B cell (primary cell): Measurements from ENCODE around the gene GPC3. TPM values are rescaled to one million over a fixed set of nuclear protein-coding genes. Genes with fewer than 3 reads are reported as not detected.

ENCODE experiments used
- ATAC-seq: fragments of 200-7000 bp; cut with Tn5 transposase; one replicate; pipeline ENCODE4 v1.10.0; 2021; ENCODE audit warnings: low read depth, mild to moderate bottlenecking, moderate number of reproducible peaks, moderate library complexity
- CTCF ChIA-PET: fragments of 350-600 bp; sonication (Branson Sonifier 250); formaldehyde crosslinking; loops from one replicate; lab custom pipeline; 2021; ENCODE audit warnings: antibody characterized with exemption, inconsistent platforms; lab: Charles Lee
- POLR2A ChIA-PET: fragments of 350-600 bp; sonication (Branson Sonifier 250); formaldehyde crosslinking; loops from one replicate; lab custom pipeline; 2021; ENCODE audit warnings: antibody characterized with exemption; lab: Charles Lee
- DNase-seq: peaks from one replicate; pipeline ENCODE4 v3.0.0; 2013
- H2AFZ ChIP-seq: 2 replicates; pipeline ENCODE4 v1.6.1; 2012; ENCODE audit warnings: mild to moderate bottlenecking, low read depth, low read length; ENCODE audit not compliant: insufficient read depth, poor library complexity, severe bottlenecking
- H3K27ac ChIP-seq, 2 donors: 1 replicate in 1 of 2; 2 replicates in 1 of 2; pipeline ENCODE4 v1.5.1; 2012 to 2013; ENCODE audit warnings: low read length in 2 of 2, mild to moderate bottlenecking in 2 of 2, moderate library complexity in 1 of 2
- H3K27me3 ChIP-seq, 4 experiments: fragments of 200-600 bp in 1 of 4; sonication (generic) in 1 of 4; replicated peaks in 1 of 4; 1 replicate in 2 of 4; 2 replicates in 2 of 4; pipeline versions ENCODE4 v1.6.1 to v1.7.0; 2013 to 2016; ENCODE audit warnings: low read length in 3 of 4, mild to moderate bottlenecking in 2 of 4, mixed read lengths in 1 of 4, moderate library complexity in 1 of 4; ENCODE audit not compliant: insufficient read depth in 4 of 4, control insufficient read depth in 3 of 4; ENCODE audit errors: control extremely low read depth in 1 of 4
- H3K36me3 ChIP-seq, 2 experiments: replicated peaks in 1 of 2; 1 replicate in 1 of 2; 2 replicates in 1 of 2; pipeline versions ENCODE4 v1.6.1 to v1.7.1; 2013; ENCODE audit warnings: low read length in 1 of 2; ENCODE audit not compliant: insufficient read depth in 2 of 2, control insufficient read depth in 1 of 2; ENCODE audit errors: control extremely low read depth in 1 of 2, extremely low read depth in 1 of 2
- H3K4me1 ChIP-seq, 2 donors: fragments of 200-600 bp in 1 of 2; sonication (generic) in 1 of 2; 1 replicate in 1 of 2; 2 replicates in 1 of 2; pipeline versions ENCODE4 v1.5.1 to v1.6.1; 2013 to 2017; ENCODE audit warnings: low read length in 2 of 2; ENCODE audit not compliant: control insufficient read depth in 2 of 2, insufficient read depth in 2 of 2
- H3K4me2 ChIP-seq: replicated peaks from 2 replicates; pipeline ENCODE3; 2012; ENCODE audit warnings: mild to moderate bottlenecking, low read depth, low read length; ENCODE audit not compliant: poor library complexity, severe bottlenecking
- H3K4me3 ChIP-seq, 5 experiments: fragments of 200-600 bp in 1 of 5; sonication (generic) in 1 of 5; 1 replicate in 3 of 5; 2 replicates in 2 of 5; pipeline versions ENCODE4 v1.5.1 to v1.7.0; 2011 to 2016; ENCODE audit warnings: low read length in 4 of 5, mild to moderate bottlenecking in 4 of 5, low read depth in 2 of 5, control low read depth in 1 of 5, moderate library complexity in 1 of 5; ENCODE audit not compliant: insufficient read depth in 1 of 5; ENCODE audit errors: control extremely low read depth in 1 of 5, extremely low read depth in 1 of 5
- H3K79me2 ChIP-seq: fragments of 200-600 bp; sonication (generic); one replicate; pipeline ENCODE4 v1.6.0; 2016; ENCODE audit warnings: low read length; ENCODE audit not compliant: control insufficient read depth, insufficient read depth
- H3K9ac ChIP-seq: fragments of 200-600 bp; sonication (generic); 2 replicates; pipeline ENCODE4 v1.6.1; 2017; ENCODE audit warnings: mild to moderate bottlenecking, low read length, moderate library complexity
- H3K9me3 ChIP-seq, 3 donors: one replicate each; pipeline versions ENCODE4 v1.6.1 to v1.7.1; 2013; ENCODE audit warnings: low read length in 2 of 3; ENCODE audit not compliant: control insufficient read depth in 2 of 3, insufficient read depth in 1 of 3; ENCODE audit errors: control extremely low read depth in 1 of 3
- H4K20me1 ChIP-seq: 2 replicates; pipeline ENCODE4 v1.6.0; 2012; ENCODE audit warnings: mild to moderate bottlenecking, low read length; ENCODE audit not compliant: insufficient read depth, control insufficient read depth, poor library complexity, severe bottlenecking
- H3K27ac Mint-ChIP-seq: one replicate; pipeline ENCODE4 v1.8.0; 2021; ENCODE audit warnings: mixed read lengths
- H3K27me3 Mint-ChIP-seq: one replicate; pipeline ENCODE4 v1.8.0; 2021; ENCODE audit warnings: mixed read lengths
- H3K4me1 Mint-ChIP-seq: one replicate; pipeline ENCODE4 v1.8.0; 2021; ENCODE audit warnings: mixed read lengths
- H3K4me3 Mint-ChIP-seq: one replicate; pipeline ENCODE4 v1.8.0; 2021; ENCODE audit warnings: mixed read lengths
- H3K9me3 Mint-ChIP-seq: one replicate; pipeline ENCODE4 v1.8.0; 2022; ENCODE audit warnings: mixed read lengths; ENCODE audit not compliant: insufficient read depth
- EZH2 ChIP-seq: IDR thresholded peaks from 2 replicates; pipeline ENCODE4 v1.6.1; 2012; ENCODE audit warnings: borderline replicate concordance, low read depth, mild to moderate bottlenecking, moderate library complexity, low read length; ENCODE audit not compliant: insufficient read depth, poor library complexity, severe bottlenecking
- WGBS: methylation state at CpG from one replicate; pipeline ENCODE4 v1.1.5; 2013; ENCODE audit warnings: missing lambda C conversion rate; ENCODE audit not compliant: insufficient coverage; 5-methylcytosine and 5-hydroxymethylcytosine counted together
- intact Hi-C: fragments of 100-400 bp; cut with micrococcal nuclease; formaldehyde crosslinking; loops from one replicate; pipeline ENCODE4 v1.10.0; 2022
- polyA plus RNA-seq: library from polyadenylated mRNA; depleted of rRNA; stranded (reverse); fragments of >200 nt; gene quantifications from 2 replicates; pipeline ENCODE4 v1.2.3, GENCODE V29; 2012
- total RNA-seq, 2 donors: library from RNA; stranded (reverse); fragments of 120-200 nt in 1 of 2; gene quantifications; 1 replicate in 1 of 2; 2 replicates in 1 of 2; pipeline versions ENCODE4 v1.2.3 to v1.2.4, GENCODE V29; 2013 to 2022
- TF ChIP-seq, protein P1 (sequence below): fragments of 200-600 bp; IDR thresholded peaks from one replicate; pipeline ENCODE4 v1.8.0; 2022; ENCODE audit warnings: antibody characterized with exemption, mild to moderate bottlenecking

GPC3 gene
- total and polyA plus RNA-seq, 2 donors (not counting 1 experiment from before 2014, with no cell fraction given), result not detected

DNA sequence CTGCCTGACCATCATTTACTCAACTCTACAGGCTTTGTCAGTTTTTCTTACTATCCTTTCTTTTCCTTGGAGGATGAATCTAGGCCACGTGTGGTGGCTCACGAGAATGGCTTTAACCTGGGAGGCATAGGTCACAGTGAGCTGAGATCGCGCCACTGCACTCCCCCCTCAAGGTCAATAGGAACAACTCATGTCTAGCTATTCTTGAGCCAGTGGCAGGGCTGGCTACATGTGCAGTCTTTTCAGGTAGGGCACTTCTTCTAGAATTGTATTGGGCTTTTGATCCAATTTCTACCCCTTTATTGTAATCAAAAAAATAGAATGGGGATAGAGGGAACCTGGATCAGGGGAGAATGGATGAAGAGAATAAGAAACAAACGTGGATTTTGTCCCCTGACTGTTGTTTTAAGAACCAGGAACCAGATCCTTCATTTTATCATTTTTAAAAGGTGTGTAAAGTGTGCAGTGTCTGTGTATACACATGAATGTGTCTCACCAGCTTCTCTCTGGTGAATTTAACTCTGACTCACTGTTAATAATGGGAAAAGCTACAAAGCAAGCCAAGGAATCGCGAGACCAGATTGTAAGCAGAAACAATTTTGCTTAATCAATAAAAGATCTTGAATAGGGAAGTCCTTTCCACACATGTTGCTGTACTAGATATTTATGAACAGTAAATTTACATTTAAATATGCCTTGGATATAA lies 286.2 kb downstream of the GPC3 start:
- WGBS, result no CpG with 5 or more reads among the region's 7 CpGs
- intact Hi-C loops, result no loop called here

GRCh38 chrX:133698298-133698697 lies 287.1 kb downstream of the GPC3 start:
- no peaks in the 10 kb centered on the region for H3K9me3 Mint-ChIP-seq
- Histone ChIP-seq H3K79me2 (no peaks in the 10 kb centered on the region), H3K27ac (no peak overlapping the region), H3K9ac (no peak overlapping the region), H3K9me3 (no peaks in the 10 kb centered on the region), H3K4me3 (no peak overlapping the region), H3K4me2 (no peak overlapping the region), H4K20me1 (no peaks in the 10 kb centered on the region), H3K4me1 (no peaks in the 10 kb centered on the region), H3K36me3 (no peaks in the 10 kb centered on the region), H3K27me3 (no peaks in the 10 kb centered on the region), H2AFZ (no peak overlapping the region)
- CTCF ChIA-PET, result interaction anchor here (0.8 to 1.8 kb wide), 7 partner anchors 94 to 451 kb away, joined by 3 to 5 read pairs (median 4); no protein-coding TSS in a partner anchor
- intact Hi-C loops, result no loop called here
- no peak for TF ChIP-seq EZH2
- TF ChIP-seq, protein P1, sequence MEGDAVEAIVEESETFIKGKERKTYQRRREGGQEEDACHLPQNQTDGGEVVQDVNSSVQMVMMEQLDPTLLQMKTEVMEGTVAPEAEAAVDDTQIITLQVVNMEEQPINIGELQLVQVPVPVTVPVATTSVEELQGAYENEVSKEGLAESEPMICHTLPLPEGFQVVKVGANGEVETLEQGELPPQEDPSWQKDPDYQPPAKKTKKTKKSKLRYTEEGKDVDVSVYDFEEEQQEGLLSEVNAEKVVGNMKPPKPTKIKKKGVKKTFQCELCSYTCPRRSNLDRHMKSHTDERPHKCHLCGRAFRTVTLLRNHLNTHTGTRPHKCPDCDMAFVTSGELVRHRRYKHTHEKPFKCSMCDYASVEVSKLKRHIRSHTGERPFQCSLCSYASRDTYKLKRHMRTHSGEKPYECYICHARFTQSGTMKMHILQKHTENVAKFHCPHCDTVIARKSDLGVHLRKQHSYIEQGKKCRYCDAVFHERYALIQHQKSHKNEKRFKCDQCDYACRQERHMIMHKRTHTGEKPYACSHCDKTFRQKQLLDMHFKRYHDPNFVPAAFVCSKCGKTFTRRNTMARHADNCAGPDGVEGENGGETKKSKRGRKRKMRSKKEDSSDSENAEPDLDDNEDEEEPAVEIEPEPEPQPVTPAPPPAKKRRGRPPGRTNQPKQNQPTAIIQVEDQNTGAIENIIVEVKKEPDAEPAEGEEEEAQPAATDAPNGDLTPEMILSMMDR, result no peak
- POLR2A ChIA-PET, result no interaction called here
- DNase-seq (no peak), ATAC-seq (no peak)
- H3K27me3 Mint-ChIP-seq, result peaks cover 3% of the 10 kb centered on the region
- no CpG with 5 or more reads among the region's 2 CpGs for WGBS
- H3K27ac Mint-ChIP-seq, result no peak overlapping the region
- no peaks in the 10 kb centered on the region for H3K4me1 Mint-ChIP-seq
- H3K4me3 Mint-ChIP-seq, result no peak overlapping the region

More for the DNA sequence above, 286.2 kb downstream of the GPC3 start:
- no peak overlapping the region for H3K27ac ChIP-seq
- H3K9ac ChIP-seq, result no peak overlapping the region
- peaks cover 3% of the 10 kb centered on the region for H3K27me3 Mint-ChIP-seq
- ATAC-seq (no peak), DNase-seq (no peak)
- no peaks in the 10 kb centered on the region for H3K4me1 Mint-ChIP-seq
- no peaks in the 10 kb centered on the region for H3K27me3 ChIP-seq
- H3K4me3 Mint-ChIP-seq, result no peak overlapping the region
- no peaks in the 10 kb centered on the region for H3K36me3 ChIP-seq
- H3K79me2 ChIP-seq, result no peaks in the 10 kb centered on the region
- no peaks in the 10 kb centered on the region for H3K4me1 ChIP-seq
- CTCF ChIA-PET, result interaction anchor here (1.3 kb wide), 2 partner anchors 93 to 140 kb away, joined by 4 to 5 read pairs; no protein-coding TSS in a partner anchor
- H3K9me3 ChIP-seq, result no peaks in the 10 kb centered on the region
- no peaks in the 10 kb centered on the region for H3K9me3 Mint-ChIP-seq
- no peak for TF ChIP-seq EZH2
- TF ChIP-seq, protein P1, result no peak
- POLR2A ChIA-PET, result no interaction called here
- no peak overlapping the region for H3K27ac Mint-ChIP-seq
- H4K20me1 ChIP-seq, result no peaks in the 10 kb centered on the region
- H3K4me2 ChIP-seq, result no peak overlapping the region
- no peak overlapping the region for H3K4me3 ChIP-seq
- H2AFZ ChIP-seq, result no peak overlapping the region
